Mucosa of gallbladder (tissue), 1 donor: Measurements from ENCODE around the gene EVC2. TPM values are rescaled to one million over a fixed set of nuclear protein-coding genes. Genes with fewer than 3 reads are reported as not detected.

Experiments used
- DNase-seq: peaks from one replicate; pipeline ENCODE4 v3.0.0-alpha.2; 2020; ENCODE audit warnings: low spot score
- total RNA-seq: library from RNA; stranded (reverse); gene quantifications from one replicate; pipeline ENCODE4 v1.2.1, GENCODE V29; 2021
- donor health status: DM: no; HTN: no; CAD: no.

Gene EVC2
- total RNA-seq, 1 donor from 2014 or later: 7.1 TPM

DNA sequence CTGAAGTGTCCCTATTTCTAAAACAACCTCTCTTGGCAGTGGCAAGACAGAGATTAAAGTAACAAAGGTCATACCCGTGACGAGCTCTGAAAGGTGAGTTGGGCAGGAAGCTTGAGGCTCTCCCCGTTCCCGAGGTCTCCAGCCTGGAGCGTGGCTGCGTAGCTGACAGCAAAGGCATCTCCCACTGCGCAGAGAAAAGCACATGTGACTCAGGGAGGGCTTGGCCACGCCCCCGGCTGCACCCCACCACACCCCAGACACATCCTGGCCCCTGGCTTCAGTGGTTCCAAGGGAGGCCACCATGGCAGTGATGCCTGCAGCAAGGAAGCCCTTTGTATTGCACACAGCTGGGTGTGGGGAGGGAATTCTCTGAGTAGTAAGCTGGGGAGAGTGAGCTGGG is 23.1 kb downstream of the EVC2 start:
- DNase-seq: no peak

- DNase-seq: no peak
Measured at GRCh38 chr4:5683566-5683965, 24.8 kb downstream of the EVC2 start.

GRCh38 chr4:5678977-5679376 is 29.4 kb downstream of the EVC2 start:
- no peak for DNase-seq

GRCh38 chr4:5676763-5677162 is 31.6 kb downstream of the EVC2 start:
- no peak for DNase-seq

DNA sequence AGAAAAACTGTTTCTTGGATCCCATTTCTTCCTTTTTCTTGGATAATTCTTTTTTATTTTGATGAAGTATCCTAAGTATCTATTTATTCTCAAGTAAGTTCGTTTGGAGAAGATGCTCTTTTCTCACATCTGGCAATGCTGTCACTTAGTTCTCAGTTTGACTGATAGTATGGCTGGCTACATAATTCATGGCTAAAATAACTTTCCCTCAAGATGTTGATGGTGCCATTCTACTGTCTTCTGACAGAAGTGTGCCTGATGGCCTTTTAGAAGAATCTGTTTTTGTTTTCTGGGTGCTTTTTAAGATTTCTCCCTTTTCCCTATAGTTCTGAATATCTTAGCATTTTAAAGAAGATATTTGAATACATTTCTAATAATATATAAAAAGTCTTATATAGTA is 41.6 kb downstream of the EVC2 start:
- no peak for DNase-seq

GRCh38 chr4:5664778-5665177 is 43.6 kb downstream of the EVC2 start:
- DNase-seq: no peak

DNA sequence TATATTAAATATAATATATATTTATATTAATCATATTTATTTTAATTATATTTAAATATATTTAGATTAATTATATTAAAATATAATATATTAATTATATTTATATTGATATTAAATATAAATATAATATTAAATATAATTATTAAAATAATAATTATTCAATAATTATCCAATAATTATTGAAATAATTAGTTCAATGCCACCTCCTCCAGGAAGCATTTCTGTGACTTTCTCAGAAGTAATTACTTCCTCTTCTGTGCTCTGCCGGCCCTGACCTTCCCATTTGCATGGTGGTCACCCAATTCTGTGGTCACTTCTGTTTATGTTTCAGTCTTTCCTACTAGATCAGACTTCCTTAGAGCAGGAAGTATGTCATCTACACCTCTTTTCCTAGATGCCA is 45.8 kb downstream of the EVC2 start:
- no peak for DNase-seq

GRCh38 chr4:5661237-5661636 is 47.1 kb downstream of the EVC2 start:
- DNase-seq: no peak

GRCh38 chr4:5660185-5660584 is 48.2 kb downstream of the EVC2 start:
- no peak for DNase-seq

- no peak for DNase-seq
Measured at GRCh38 chr4:5658974-5659373, 49.4 kb downstream of the EVC2 start.

- no peak for DNase-seq
Measured at GRCh38 chr4:5656415-5656814, 51.9 kb downstream of the EVC2 start.

DNA sequence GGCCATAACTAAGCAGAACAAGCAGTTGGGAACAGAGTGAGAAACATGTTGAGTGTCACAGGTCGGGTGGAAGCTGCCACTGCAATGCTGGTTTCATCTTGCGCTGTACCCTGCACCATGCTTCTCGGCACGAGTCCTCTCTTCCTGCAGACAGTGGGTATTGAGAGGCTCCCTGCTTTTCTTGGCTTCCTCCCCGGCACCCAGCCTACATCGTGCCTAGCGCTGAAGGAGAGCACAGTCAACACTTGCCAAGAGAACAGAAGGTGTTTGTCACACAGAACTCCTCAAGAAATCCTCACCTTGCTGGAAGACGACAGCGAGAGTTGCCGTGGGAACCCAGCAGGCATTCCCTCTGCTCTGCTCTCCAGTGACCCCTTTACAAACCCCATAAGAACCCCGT is 53.6 kb downstream of the EVC2 start:
- no peak for DNase-seq

GRCh38 chr4:5651089-5651488 is 57.3 kb downstream of the EVC2 start:
- no peak for DNase-seq

- DNase-seq: no peak
Measured at GRCh38 chr4:5650040-5650439, 58.3 kb downstream of the EVC2 start.

DNA sequence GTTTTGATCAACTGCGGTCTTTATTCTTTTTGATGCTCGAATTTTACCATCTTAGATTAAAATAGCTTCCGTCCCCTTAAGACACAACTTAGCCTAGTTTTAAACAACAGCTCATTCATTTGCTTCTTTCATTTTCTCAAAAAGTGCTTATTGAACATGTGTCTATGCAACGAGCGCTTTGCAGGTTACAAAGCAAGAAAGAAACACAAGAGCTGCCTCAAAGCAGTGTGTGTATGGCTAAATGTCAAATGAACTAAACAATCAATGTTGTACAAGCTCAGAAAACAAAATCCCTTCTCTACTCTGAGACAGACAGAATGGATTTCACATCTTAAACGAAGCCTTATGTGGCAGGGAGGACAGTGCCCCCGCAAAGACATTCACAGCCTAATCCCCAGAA is 61.0 kb downstream of the EVC2 start:
- no peak for DNase-seq

GRCh38 chr4:5640096-5640495 is 68.3 kb downstream of the EVC2 start:
- DNase-seq: no peak

DNA sequence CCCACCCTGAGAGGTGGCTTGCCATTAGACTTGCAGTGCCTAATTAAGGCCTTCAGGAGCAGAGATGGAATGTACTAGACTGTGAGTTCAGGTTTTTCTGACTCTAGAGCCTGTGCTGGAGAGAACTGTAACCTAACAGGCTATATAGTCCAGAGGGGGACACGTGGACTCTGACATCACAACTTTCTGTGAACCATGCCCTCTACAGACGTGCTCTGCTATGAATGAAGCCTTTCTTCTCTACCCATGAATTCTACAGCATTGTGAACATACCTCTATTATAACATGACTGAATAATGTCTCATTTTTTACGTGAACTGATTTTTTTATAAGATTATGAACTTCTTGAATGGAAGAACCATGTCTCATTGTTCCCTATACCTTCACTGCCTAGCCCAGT is 68.8 kb downstream of the EVC2 start:
- no peak for DNase-seq

- DNase-seq: no peak
Measured at GRCh38 chr4:5638976-5639375, 69.4 kb downstream of the EVC2 start.

DNA sequence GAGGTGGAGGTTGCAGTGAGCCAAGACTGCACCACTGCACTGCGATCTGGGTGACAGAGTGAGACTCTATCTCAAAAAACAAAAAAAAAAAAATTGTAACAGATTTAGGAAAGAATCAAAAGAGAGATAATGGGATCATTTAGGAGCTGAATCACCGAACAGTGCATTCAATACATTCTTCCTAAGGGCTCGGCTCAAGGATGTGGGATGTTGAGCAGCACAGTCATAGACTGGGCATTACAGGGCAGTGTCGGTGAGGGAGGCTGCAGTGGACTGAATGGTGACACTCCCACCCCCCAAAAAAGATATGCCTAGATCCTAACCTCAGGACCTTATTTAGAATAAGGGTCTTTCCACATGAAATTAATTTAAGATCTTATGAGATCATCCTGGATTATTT is 70.0 kb downstream of the EVC2 start:
- no peak for DNase-seq

GRCh38 chr4:5636766-5637670 is 71.3 kb downstream of the EVC2 start:
- DNase-seq: no peak

DNA sequence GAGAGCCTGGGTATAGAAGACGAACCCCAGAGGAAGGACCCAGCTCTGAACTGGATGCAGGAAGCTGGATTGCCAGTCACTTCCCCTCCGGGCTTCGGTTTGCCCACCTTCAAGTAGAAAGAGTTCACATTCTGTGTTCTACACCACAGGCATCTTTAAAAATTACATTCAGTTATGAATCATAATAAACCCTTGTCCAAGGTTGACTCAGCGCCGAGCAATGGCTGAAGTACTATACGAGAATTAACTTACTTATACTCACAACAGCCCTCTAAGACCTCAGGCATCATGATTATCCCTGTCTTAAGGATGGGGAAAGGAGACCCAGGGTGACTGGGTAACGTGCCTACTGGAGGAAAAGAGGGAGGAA is 72.5 kb downstream of the EVC2 start:
- DNase-seq: no peak

DNA sequence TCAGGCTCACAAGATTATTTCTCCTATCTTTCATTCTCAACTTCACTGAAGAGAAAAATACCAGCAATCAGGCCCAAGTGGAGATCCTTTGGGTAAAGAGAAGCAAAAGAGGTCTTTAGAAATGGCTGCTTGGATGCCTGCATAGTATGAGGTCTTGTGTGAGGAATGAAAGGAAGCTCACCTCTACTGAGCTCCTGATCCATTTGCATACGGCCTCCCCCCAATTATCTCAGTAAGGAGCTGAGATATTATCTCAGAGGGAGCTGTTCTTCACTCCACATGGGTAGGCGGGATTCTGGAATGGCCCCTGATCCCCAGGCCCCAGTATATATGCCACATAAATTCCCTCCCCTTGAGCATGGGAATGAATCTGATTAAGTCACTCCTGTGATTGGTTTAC is 75.8 kb downstream of the EVC2 start:
- DNase-seq: no peak

DNA sequence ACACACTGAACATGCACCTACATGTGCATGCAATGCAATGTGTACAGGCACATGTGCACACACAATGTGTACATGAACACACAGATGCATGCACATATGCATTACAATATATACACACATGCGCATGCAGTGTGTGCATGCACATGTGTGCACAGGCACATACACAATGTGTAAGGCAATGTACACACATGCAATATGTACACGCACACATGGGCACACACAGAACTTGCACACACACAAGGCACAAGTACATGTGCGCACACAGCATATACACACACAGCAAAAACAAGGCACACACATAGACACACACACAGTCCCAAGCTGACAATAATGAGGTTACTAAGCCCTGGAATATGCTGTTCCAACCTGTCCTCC is 76.3 kb downstream of the EVC2 start:
- no peak for DNase-seq
